NCI-H1105 (cell line): ENCODE data around the gene SLC12A3.
"Not testable (repeated sequence)": the region's sequence is repeated elsewhere in the genome, so short reads cannot be mapped to it uniquely, and the experiment has no call there.

Source experiments
- DNase-seq: peaks from one replicate; lab custom pipeline; 2025; lab: John Stamatoyannopoulos, UW

The SLC12A3 gene

DNA sequence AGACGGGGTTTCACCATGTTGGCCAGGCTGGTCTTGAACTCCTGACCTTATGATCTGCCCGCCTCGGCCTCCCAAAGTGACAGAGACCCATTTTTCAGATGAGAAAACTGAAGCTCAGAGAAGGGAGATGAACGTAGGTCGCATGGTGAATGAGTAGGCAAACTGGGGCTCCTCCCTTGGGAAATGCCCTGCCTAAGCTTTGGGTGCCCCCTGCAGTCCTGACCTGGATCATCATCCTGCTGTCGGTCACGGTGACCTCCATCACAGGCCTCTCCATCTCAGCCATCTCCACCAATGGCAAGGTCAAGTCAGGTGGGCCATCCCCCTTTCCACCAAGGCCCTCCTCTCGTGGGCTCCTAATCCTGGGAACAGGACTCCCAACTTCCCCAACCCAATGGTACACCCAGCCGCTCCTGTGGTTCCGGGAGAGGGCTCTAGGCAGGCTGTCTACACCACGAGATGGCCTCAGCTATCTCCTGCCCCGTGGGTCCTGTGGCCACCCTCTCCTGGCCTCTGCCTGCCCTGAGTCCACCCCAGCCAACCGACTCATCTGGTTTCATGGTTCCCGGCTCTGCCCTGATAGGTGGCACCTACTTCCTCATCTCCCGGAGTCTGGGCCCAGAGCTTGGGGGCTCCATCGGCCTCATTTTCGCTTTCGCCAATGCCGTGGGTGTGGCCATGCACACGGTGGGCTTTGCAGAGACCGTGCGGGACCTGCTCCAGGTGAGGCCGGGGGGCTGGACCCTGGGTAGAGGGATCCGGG, 4.7 kb downstream of the SLC12A3 start:
- DNase-seq, result no peak

DNA sequence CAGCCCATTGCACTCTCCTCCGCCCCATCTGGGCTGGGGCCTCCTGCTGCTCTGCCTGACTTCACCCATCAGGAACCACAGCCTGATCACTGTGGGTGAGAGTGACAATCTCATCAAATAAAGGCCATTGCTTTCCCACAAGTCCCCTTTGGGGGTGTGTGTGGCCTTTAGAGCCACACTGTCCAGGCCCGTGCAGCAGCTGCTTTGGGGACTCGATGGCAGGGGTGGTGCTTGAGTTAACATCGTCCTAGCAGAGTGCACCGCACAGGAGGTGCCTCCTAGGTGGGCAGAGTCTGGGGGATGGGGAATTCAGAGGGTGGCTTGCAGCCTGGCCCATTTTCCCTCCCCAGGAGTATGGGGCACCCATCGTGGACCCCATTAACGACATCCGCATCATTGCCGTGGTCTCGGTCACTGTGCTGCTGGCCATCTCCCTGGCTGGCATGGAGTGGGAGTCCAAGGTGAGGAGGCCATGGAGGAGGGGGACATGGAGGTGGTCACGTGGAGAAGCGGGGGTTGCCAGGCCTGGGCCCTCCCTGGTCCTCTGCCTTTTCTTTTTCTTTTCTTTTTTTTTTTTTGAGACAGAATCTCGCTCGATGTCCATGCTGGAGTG, 5.4 kb downstream of the SLC12A3 start:
- no peak for DNase-seq

DNA sequence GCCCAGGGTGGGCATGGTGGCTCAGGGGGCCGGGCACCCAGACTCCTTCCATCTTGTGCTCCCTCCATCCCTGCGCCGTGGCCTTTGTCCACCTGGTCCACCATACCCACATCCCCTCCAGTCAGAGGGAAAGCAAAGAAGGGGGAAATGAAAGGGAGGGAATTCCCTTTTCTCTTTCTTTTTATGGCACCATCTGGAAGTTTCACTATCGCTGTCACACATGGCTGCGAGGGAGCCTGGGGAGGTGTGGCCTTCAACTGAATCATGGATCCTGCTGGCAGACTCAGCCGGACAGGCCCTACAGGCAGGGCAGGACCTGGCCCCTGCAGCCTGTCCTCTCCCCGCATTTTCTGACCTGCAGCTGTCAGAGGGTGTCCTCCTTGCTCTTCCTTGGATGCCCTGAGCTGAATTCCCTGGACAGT, 6.2 kb downstream of the SLC12A3 start:
- no peak for DNase-seq

DNA sequence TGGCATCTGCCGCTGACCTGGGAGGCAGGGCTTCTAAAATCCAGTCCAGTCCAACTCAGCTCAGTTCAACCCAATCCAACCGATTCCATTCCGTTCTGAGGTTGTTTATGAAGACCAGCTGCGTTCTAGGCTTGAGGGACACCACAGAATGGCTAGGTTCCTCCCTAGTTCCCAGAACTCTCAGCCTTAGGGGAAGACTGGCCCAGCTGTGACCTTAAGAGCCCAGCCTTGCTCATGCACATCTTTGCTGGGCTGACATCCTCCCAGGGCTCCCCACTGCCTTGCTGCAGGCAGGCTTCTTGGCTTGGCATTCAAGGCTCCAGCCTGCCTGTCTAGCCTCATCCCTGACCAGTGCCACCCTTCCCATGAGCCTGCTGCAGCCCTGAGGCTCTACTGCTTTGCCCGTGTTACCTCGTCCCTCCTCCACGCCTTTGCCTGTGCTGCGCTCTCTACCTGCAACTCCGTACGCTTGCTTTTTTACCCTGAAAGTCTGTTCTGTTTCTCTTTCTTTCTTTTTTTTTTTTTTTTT, 7.9 kb downstream of the SLC12A3 start:
- DNase-seq, result no peak

DNA sequence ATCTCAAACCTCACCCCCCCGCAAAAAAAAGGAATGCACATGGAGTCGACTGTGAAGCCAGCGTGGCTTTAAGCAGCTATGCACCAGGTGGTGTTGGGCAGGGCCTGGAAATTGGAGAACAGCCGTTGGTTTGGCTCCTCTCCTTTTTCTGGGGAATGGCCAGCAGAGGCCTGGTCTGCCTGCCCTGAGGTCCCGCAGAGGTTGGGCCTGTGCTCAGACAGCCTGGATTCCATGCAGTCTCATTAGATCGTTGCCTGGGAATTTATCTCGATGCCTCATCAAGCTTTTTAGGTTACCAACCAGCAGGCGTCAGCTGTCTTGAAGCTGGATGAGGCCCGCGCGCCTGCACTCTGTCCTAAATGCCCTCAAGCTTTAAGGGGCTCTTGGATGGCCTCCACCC, 9.8 kb downstream of the SLC12A3 start:
- no peak for DNase-seq

DNA sequence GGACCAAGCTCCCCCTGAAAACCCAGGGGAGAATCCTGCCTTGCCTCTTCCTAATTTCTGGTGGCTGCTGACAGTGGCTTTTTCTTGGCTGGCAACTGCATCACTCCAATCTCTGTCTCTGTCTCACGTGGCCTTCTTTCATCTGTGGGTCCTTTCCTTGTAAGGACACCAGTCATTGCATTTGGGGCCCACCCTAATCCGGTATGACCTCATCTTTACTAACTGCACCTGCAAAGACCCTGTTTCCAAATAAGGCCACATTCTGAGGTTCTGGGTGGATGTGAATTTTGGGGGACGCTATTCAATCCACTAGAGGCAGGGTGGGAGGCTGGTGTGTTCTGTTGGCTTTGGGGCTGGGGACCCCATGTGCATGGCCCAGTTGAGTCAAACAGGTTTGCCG, 11.0 kb downstream of the SLC12A3 start:
- no peak for DNase-seq

DNA sequence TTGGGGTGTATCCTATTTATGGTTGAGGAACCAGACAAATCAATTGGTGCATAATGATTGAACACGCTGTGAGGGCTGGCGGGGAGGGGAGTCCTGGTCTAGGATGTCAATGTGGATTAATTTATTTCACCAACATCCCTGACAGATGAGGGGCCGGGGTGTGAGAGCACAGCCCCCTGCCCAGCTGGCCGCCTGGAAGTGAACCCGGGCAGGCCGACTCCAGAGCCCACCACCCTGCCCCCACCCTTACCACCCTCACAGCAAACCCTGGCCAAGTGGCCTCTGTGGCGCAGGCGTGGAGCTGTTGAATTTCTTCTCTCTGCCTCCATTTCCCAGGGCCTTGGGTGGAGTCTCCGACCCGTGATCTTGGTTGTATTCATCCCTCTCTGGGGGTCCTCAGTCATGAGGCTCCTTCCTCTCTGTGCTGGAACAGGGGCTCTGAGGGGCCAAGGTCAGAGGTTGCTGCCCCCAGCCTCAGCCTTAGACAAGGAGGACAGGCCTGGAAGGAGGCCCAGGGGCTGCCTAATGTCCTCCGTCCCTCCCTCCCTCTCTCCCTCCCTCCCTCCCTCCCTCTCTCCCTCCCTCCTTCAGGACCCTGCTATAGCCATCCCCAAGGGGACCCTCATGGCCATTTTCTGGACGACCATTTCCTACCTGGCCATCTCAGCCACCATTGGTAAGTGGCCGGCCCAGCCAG, 12.6 kb downstream of the SLC12A3 start:
- no peak for DNase-seq

DNA sequence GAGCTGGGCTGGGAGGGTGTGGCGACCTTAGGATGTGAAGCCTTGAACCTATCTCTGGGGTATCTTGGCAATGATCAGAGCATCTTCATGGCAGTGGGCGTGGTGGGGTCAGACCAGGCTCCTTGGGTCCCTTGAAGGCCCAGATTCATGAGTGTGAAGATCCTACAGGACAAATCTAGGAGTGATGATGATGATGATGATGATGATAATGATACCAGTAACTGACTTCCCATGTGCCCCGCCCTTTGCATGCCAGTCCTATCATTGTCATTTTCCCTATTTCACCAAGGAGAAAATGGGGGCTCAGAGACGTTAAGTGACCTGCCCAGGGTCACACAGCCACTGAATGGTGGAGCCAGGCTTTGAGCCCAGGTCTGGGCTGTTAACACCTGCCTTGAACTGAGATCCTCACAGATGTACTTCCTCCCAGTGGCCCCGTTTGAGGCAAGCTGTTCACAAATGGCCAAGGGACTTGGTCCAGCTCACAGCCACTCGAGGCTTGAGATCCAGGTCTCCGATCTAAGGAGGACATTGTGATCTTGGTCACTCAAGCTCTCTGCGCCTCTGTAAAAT, 13.4 kb downstream of the SLC12A3 start:
- DNase-seq, result no peak

DNA sequence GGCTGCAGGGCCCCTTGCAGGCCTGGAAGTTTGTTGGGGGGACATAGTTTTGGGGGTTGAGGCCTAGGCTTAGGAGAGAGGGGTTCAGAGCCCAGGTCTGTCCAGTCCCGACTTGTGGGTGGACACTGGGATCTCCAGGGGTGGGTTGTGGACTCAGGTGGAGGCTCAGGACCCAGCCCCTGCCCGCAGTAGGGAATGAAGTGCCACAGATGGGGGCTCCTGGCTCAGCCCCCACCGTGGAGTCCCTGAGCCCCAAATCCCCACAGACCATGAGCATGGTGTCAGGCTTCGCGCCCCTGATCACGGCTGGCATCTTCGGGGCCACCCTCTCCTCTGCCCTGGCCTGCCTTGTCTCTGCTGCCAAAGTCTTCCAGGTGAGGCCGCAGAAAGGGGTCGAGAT, 14.3 kb downstream of the SLC12A3 start:
- DNase-seq, result no peak

DNA sequence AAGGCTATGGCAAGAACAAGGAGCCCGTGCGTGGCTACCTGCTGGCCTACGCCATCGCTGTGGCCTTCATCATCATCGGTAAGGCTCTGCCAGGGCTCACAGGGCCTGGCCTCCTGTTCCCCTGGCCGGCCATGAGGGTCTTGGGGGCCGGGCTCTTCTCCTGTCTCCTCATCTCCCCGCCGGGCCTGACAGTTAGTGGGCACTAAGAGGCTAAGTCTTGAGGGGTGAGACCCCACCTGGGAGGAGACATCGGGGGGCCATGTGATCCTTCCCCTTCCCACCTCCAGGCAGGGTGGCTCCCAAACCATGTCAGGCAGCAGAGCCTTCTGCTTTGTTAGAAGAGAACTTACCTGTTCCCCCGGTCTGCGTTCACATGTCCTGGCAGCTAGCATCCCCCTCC, 15.2 kb downstream of the SLC12A3 start:
- DNase-seq, result no peak

DNA sequence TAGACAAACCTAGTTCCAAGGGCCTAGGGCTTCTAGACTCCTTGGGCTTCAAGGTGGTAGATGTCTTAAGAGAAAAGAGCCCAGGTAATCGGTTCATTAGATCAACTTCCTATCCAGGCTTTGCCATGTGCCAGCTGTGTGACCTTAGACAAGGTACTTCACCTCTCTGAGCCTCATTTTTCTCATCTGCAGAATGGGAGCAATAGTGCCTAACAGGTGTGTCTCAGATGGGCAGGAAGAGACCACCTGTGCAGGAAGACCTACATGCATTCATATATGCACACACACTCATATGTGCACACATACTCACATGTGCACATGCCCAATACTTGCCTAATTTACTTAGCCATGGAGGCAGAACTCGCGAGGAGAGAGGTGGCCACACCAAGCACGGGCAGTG, 15.7 kb downstream of the SLC12A3 start:
- DNase-seq, result no peak

DNA sequence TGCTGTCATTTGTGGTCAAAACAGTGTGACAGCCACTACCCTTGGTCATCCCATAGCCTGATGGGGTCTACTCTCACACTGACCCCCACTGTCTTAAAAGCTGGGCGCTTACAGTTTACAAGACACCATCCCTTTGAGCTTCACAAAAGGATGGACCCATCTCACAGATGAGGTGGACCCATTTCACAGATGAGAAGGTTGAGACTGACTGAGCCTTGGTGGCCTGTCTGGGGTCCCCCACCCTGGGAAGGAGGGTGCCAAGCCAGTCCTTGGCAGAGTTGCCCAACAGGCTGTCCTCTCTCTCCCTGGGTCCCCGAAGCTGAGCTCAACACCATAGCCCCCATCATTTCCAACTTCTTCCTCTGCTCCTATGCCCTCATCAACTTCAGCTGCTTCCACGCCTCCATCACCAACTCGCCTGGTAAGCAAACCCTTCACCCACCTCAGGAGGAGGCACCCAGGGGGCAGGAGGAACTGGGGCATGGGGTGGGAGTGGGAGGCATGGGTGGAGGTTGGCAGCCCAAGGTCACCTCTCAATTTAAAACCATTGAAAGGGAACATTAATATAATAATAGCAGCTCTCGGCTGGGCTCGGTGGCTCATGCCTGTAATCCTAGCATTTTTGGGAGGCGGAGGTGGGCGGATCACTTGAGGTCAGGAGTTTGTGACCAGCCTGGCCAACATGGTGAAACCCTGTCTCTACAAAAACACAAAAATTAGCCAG, 17.2 kb downstream of the SLC12A3 start:
- DNase-seq, result no peak

DNA sequence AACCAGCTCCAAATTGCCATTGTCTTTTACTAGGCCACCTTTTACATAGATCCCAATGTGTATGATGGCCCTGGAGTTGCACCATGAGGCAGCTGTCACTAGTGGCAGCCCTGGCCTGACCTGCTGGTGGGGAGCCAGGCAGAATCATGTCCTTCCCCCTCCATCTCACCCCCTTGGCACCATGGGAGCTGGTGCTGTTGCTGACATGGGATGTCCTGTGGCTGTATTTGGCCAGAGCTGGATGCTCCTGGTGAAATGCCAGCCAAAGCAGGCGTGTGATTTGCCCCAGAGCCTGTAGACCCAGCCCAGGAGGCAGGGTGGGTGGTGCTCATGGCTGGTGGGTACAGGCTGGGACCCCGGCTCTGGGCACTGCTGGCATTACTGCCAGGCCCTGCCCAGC, 18.6 kb downstream of the SLC12A3 start:
- DNase-seq, result no peak

DNA sequence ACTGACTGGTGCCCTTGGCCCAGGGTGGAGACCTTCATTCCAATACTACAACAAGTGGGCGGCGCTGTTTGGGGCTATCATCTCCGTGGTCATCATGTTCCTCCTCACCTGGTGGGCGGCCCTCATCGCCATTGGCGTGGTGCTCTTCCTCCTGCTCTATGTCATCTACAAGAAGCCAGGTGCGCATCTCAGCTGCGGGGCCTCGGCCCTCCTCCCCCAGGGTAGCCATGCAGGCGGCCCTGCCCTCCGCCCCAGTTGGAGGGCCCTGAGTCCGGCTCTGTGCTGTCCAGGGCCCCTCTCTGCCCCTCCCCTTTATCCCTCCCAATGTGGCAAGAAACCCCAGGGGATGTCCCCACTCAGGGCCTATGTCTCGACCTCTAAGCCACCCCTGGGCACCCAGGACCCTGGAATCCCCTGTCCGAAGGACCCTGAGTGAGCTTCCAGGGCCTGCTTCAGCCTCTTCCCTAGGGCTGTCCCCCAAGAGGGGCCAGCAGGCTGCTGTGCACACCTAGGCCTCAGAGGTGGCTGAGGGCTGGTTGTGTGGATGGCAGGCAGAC, 19.1 kb downstream of the SLC12A3 start:
- no peak for DNase-seq

DNA sequence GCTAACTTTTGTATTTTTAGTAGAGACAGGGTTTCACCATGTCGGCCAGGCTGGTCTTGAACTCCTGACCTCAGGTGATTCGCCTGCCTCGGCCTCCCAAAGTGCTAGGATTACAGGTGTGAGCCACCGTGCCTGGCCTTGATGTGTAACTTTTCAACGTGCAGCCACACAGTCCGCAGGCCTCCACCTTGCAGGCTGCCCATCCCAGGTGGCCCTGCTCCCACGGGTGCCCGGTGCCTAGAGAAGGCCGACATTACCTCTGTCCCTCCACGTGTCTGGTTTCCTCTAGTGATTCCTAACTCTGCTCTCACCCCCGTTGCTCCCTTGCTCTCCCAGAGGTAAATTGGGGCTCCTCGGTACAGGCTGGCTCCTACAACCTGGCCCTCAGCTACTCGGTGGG, 19.9 kb downstream of the SLC12A3 start:
- DNase-seq, result not testable (repeated sequence)

DNA sequence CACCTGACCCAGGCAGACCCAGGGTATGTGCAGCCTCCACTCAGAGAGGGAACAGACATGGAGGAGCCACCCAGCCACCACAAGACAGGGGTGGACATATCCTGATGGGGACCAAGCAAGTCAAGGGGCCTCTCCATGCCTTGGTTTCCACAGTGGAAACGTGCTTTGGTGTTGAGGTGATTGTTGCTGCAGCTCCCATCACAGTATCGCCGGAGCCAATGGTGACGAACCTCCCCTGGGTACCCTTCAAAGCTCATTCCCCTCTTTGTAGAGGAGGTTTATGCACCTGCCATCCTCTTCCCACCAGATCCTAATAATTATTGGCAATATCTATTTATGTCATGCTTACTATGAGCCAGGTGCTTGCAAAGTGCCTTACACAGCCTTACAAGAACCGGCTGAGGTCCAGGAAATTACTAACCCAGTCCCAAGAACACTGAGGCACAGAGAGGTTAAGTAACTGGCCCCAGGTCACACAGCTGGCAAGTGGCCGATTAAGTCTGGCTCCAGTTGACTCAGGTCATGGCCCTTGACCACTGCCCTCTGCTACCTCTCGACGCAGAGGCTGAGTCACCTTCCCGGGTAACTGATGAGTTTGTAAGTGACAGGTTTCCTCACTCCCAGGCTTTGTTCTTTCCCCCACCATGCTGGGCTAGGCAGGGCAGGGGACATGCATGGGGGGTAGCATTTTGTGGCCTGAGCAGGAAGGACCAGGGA, 20.6 kb downstream of the SLC12A3 start:
- no peak for DNase-seq

DNA sequence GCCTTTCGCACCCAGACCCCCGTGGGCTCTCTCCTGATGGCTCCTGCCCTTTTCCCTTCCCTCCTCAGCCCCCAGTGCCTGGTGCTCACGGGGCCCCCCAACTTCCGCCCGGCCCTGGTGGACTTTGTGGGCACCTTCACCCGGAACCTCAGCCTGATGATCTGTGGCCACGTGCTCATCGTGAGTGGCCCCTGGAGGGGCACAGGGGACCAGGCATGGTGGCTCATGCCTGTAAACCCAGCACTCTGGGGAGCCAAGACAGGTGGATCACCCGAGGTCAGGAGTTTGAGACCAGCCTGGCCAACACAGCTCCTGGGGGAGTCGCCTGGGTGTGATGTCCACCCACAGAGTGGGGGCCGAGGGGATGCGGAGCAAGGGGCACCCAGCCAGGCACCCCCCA, 21.3 kb downstream of the SLC12A3 start:
- no peak for DNase-seq

DNA sequence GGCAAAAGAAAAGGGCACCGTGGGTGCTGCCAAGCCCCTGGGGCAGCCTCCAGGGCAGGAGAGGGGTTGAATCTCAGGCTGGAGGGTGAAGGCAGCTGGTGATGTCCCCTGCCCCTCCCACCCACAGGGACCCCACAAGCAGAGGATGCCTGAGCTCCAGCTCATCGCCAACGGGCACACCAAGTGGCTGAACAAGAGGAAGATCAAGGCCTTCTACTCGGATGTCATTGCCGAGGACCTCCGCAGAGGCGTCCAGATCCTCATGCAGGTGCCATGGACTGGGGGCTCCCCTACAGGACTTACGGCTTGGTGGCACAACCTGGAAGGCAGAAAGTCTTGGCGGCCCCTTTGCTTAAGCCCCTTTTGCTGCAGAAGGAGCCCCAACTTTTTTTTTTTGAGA, 21.8 kb downstream of the SLC12A3 start:
- DNase-seq, result no peak

DNA sequence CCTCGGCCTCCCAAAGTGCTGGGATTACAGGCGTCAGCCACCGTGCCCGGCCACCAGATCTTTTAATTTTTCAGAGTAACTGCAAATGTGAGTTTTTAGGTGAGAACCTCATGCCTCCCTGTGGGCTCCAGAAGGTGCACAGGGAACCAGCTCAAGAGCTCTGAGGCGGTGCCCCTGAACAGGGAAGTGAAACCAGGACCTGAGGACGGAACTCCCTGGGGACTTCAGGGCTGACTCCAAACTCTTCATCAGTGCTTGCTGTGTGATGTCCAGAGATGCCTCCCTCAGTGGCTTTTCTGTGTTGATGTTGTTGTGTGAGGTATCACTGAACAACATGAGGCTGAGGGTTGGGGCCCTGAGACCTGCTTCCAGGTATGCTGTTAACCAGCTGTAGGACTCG, 23.8 kb downstream of the SLC12A3 start:
- DNase-seq, result no peak

DNA sequence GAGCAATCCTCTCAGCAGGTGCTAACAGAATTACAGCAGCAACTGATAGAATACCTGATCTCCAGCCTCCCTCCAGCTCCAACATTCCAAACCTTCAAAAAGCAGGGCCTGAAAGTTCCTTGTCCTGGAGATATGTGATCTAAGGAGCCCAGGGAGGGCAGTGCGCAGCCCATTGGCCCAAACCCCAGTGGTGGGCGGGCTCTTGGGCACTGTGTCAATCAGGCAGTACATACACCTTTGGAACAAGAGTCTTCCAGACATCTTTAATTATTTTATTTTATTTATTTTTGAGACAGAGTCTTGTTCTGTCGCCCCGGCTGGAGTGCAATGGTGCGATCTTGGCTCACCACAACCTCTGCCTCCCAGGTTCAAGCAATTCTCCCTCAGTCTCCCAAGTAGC, 24.2 kb downstream of the SLC12A3 start:
- DNase-seq, result no peak

DNA sequence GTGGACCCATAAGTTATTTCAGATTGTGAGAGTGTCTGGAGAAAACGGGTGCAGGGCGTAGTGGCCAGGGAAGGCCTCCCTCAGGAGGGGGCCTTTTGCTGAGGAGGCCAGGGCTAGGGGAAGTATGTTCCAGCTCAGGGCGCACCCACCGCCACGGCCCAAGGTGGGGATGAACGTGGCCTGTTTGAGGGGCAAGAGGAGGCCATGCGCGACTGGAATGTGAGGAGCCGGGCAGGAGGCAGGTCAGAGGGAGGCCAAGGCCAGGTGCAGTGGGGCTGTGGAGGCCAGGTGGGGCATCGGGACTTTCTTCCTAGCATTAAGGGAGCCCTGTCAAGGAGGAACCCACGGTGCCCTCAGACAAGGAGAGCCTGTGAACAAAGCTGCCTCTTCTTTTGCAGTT, 26.7 kb downstream of the SLC12A3 start:
- DNase-seq, result no peak
